ENCODE data around the gene GLRX2.

Gene GLRX2

DNA sequence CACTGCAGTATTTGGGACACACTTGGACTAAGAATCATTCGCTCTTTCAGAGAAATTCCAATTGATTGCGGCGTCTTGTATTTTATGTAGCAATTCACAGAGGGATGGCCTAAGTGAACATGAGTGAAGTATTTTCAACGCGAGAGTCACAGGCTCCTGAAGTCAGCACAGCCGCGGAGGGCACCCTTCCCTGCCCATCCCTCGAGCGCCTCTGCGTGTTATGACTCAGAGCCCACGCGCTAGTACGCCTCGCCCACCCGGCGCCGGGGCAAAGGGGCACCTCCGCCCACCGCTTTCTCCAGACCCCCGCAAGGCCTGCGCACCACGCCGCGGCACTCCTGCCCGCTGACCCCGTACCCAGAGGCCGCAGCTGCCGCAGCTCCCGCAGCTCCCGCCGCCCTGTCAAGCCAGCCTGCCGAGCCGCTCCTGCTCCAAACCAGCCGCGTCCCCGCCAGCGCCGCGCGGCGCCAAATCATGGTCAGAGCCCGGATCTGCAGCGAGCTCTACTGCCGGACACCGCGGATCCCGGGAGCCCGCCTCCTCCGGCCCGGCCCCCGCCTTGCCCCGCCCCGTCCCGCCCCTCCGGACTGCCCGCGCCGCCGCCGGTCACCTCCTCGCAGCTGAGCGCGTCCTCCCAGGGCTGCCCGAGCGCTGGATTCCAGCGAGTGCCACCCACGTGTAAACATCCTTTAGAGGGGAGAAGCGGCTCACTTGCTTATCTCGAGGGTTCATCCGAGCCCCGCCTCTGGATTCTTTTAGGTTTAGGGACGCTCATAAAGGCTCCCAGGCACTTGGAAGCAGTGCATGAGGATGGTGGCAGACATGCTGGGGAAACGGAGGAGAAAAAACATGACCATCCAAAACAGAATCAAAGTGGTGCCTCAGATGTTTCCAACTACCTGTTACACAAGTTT, at the start of gene GLRX2:
TSS of gene GLRX2 (minus strand) at position 508 of the 914 bp plus-strand sequence. CDS start at position 476, 32 bp downstream.
- Histone ChIP-seq H3K4me1 (peaks cover 18% of the 10 kb centered on the region), H3K27me3 (no peaks in the 10 kb centered on the region), H3K27ac (peak within 1 kb of the TSS; percentile 55; the same call in 1 of the 2 replicates), H3K4me2 (peak within 1 kb of the TSS; percentile 93), H3K9ac (peak within 1 kb of the TSS; percentile 83), H3K9me3 (no peaks in the 10 kb centered on the region), H4K20me1 (peaks cover 15% of the 10 kb centered on the region; the same call in 1 of the 2 replicates), H3K36me3 (peaks cover 6% of the 10 kb centered on the region), H3K4me3 (peak within 1 kb of the TSS; percentile 88)
- TF ChIP-seq Cebpa-rat (IDR thresholded peaks at IDR 0.05), result no peak

- Histone ChIP-seq H3K27me3 (no peaks in the 10 kb centered on the region), H3K36me3 (peaks cover 76% of the 10 kb centered on the region), H3K27ac (no peak overlapping the region), H3K4me3 (no peak overlapping the region), H3K9ac (no peak overlapping the region), H3K9me3 (no peaks in the 10 kb centered on the region), H3K4me1 (no peaks in the 10 kb centered on the region), H4K20me1 (peaks cover 40% of the 10 kb centered on the region), H3K4me2 (no peak overlapping the region)
- no peak for TF ChIP-seq Cebpa-rat (IDR thresholded peaks at IDR 0.05)
Observed at GRCh38 chr1:193144999-193145398, 39.8 kb upstream of the GLRX2 start.

DNA sequence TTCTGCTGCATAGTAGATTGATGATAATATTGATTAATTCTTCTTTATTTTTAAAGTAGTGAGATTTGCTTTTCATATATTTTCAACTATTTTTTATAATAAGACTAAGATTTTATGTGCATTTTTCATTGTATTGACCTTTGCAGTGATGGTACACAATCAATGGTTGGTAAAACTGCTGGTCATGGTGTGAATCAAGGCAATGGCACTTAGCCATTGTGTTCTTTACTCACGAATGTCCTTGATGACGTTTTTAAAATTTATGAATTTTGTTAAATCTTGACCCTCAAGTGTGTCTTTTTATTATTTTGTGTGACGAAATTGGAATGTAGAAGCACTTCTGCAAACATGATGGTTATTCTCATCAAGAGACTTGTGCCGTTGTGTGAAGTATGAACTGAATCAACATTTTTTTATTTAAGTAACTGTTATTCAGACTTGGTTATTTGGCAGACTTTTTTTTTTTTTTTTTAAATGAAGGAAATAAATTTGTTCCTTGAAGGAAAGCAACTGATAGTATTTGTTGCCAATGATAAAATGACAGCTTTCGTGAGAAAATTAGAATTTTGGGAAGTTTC, 39.2 kb upstream of the GLRX2 start:
- H3K27ac ChIP-seq, result no peak overlapping the region
- peaks cover 46% of the 10 kb centered on the region for H4K20me1 ChIP-seq
- no peak overlapping the region for H3K4me2 ChIP-seq
- H3K4me1 ChIP-seq, result no peaks in the 10 kb centered on the region
- peaks cover 79% of the 10 kb centered on the region for H3K36me3 ChIP-seq
- H3K9me3 ChIP-seq, result no peaks in the 10 kb centered on the region
- H3K4me3 ChIP-seq, result no peak overlapping the region
- H3K9ac ChIP-seq, result no peak overlapping the region
- no peak for TF ChIP-seq Cebpa-rat (IDR thresholded peaks at IDR 0.05)
- H3K27me3 ChIP-seq, result no peaks in the 10 kb centered on the region

GRCh38 chr1:193143285-193143684, 38.1 kb upstream of the GLRX2 start:
- Histone ChIP-seq H4K20me1 (peaks cover 48% of the 10 kb centered on the region), H3K9ac (no peak overlapping the region), H3K27ac (no peak overlapping the region), H3K27me3 (no peaks in the 10 kb centered on the region), H3K4me1 (no peaks in the 10 kb centered on the region), H3K9me3 (no peaks in the 10 kb centered on the region), H3K4me2 (no peak overlapping the region), H3K36me3 (peaks cover 79% of the 10 kb centered on the region), H3K4me3 (no peak overlapping the region)
- no peak for TF ChIP-seq Cebpa-rat (IDR thresholded peaks at IDR 0.05)

- Histone ChIP-seq H3K4me3 (no peak overlapping the region), H3K27me3 (no peaks in the 10 kb centered on the region), H3K36me3 (peaks cover 80% of the 10 kb centered on the region), H4K20me1 (peaks cover 48% of the 10 kb centered on the region), H3K9ac (no peak overlapping the region), H3K4me2 (no peak overlapping the region), H3K4me1 (no peaks in the 10 kb centered on the region), H3K27ac (no peak overlapping the region), H3K9me3 (no peaks in the 10 kb centered on the region)
- no peak for TF ChIP-seq Cebpa-rat (IDR thresholded peaks at IDR 0.05)
Observed at GRCh38 chr1:193142409-193142808, 37.2 kb upstream of the GLRX2 start.

- Histone ChIP-seq H3K27me3 (no peaks in the 10 kb centered on the region), H4K20me1 (peaks cover 50% of the 10 kb centered on the region), H3K9me3 (no peaks in the 10 kb centered on the region), H3K27ac (no peak overlapping the region), H3K4me1 (no peaks in the 10 kb centered on the region), H3K36me3 (peaks cover 80% of the 10 kb centered on the region), H3K4me2 (no peak overlapping the region), H3K9ac (no peak overlapping the region), H3K4me3 (no peak overlapping the region)
- TF ChIP-seq Cebpa-rat (IDR thresholded peaks at IDR 0.05), result no peak
Observed at GRCh38 chr1:193141804-193142203, 36.6 kb upstream of the GLRX2 start.

DNA sequence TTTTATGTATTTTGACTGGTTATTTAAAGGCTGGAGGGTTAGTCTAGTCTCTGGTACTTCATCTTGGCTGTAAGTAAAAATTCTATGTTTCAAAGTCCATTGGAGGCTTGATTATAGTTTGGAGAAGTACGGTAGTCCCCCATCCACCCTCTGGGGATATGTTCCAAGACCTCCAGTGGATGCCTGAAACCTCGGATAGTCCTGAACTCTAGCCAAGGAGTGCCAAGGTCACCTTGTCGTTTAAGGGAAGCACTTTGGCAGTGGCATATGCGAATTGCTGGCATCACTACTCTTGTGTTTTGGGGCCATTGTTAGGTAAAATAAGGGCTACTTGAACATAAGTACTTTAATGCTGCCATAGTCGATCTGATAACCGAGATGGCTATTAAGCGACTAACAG, 35.0 kb upstream of the GLRX2 start:
- H3K27ac ChIP-seq, result no peak overlapping the region
- H3K27me3 ChIP-seq, result no peaks in the 10 kb centered on the region
- peaks cover 80% of the 10 kb centered on the region for H3K36me3 ChIP-seq
- H3K9ac ChIP-seq, result no peak overlapping the region
- H3K4me3 ChIP-seq, result no peak overlapping the region
- H3K4me2 ChIP-seq, result no peak overlapping the region
- H4K20me1 ChIP-seq, result peaks cover 64% of the 10 kb centered on the region
- H3K9me3 ChIP-seq, result no peaks in the 10 kb centered on the region
- no peaks in the 10 kb centered on the region for H3K4me1 ChIP-seq
- TF ChIP-seq Cebpa-rat (IDR thresholded peaks at IDR 0.05), result no peak

- Histone ChIP-seq H3K4me1 (peaks cover 8% of the 10 kb centered on the region; the same call in 1 of the 2 replicates), H3K4me2 (no peak overlapping the region), H3K36me3 (peaks cover 80% of the 10 kb centered on the region)
Observed at GRCh38 chr1:193131266-193131860, 26.1 kb upstream of the GLRX2 start.

GRCh38 chr1:193125369-193125768, 20.2 kb upstream of the GLRX2 start:
- H3K4me3 ChIP-seq, result no peak overlapping the region
- H3K27me3 ChIP-seq, result no peaks in the 10 kb centered on the region
- no peak overlapping the region for H3K4me2 ChIP-seq
- peaks cover 60% of the 10 kb centered on the region for H4K20me1 ChIP-seq
- H3K4me1 ChIP-seq, result peaks cover 35% of the 10 kb centered on the region
- TF ChIP-seq Cebpa-rat (IDR thresholded peaks at IDR 0.05), result no peak
- peaks cover 53% of the 10 kb centered on the region for H3K36me3 ChIP-seq
- no peak overlapping the region for H3K27ac ChIP-seq
- H3K9me3 ChIP-seq, result no peaks in the 10 kb centered on the region
- no peak overlapping the region for H3K9ac ChIP-seq

More at GRCh38 chr1:193131266-193131860, 26.1 kb upstream of the GLRX2 start:
- Histone ChIP-seq H3K27ac (no peak overlapping the region), H3K27me3 (no peaks in the 10 kb centered on the region), H3K9ac (no peak overlapping the region), H3K9me3 (no peaks in the 10 kb centered on the region), H4K20me1 (peaks cover 63% of the 10 kb centered on the region), H3K4me3 (no peak overlapping the region)
- TF ChIP-seq Cebpa-rat (IDR thresholded peaks at IDR 0.05), result no peak

DNA sequence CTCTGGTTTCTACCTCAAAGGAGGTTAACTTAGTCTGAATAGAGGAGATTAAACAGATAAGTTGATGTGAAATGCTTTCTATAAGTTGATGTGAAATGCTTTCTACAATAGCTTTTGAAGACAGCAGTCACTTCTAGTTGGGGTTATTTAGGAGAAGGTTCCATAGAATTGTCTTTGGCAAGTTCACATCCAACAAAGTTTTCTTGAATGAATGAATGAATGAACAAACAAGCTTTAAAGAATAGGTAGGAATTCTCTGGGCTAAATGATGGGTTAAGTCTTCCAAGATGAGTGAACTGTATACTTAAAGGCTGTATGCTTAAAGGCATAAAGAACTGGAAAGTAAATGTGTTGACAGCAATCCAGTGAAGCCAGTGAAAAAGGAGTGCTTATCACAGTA, 18.5 kb upstream of the GLRX2 start:
- H4K20me1 ChIP-seq, result peaks cover 51% of the 10 kb centered on the region
- no peaks in the 10 kb centered on the region for H3K9me3 ChIP-seq
- H3K4me3 ChIP-seq, result peak overlapping the region; percentile 78
- no peak for TF ChIP-seq Cebpa-rat (IDR thresholded peaks at IDR 0.05)
- peaks cover 27% of the 10 kb centered on the region for H3K4me1 ChIP-seq
- peak overlapping the region; percentile 80 for H3K4me2 ChIP-seq
- H3K36me3 ChIP-seq, result peaks cover 38% of the 10 kb centered on the region
- no peak overlapping the region for H3K27ac ChIP-seq
- 0 out of 2 replicates have a peak overlapping the region, but pooled peaks have one; percentile 92 for H3K9ac ChIP-seq
- H3K27me3 ChIP-seq, result no peaks in the 10 kb centered on the region
